Ramos (cell line): ENCODE results near the gene PGC.

Experiments
- in situ Hi-C: fragments of 300-500 bp; cut with MboI; formaldehyde crosslinking; loops from one replicate; pipeline ENCODE4 v1.14.3; 2022; ENCODE audit warnings: low sequenced_read_pairs; ENCODE audit not compliant: unreplicated experiment

The PGC gene

GRCh38 chr6:41732591-41733359 lies 14.4 kb downstream of the PGC start:
- in situ Hi-C loops, result no loop called here

DNA sequence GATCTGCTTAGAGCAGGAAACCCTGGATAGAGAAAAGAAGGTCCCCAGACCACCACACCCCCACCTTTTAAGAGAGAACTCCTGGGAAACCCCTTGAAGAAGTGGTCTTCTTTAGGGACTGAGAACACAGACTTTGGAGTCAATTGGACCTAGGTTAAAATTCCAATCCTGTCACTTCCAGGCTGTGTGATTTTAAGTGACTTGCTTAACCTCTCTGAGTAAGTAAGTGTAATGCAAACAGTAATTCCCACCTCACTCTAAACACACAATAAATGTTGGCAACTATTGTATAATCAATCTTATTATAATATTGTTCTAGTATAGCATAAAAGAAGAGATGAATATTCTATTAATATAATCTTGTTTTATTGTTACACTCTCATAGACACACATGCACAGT lies 15.0 kb downstream of the PGC start:
- in situ Hi-C loops, result no loop called here

GRCh38 chr6:41731561-41732086 lies 15.6 kb downstream of the PGC start:
- in situ Hi-C loops, result no loop called here

DNA sequence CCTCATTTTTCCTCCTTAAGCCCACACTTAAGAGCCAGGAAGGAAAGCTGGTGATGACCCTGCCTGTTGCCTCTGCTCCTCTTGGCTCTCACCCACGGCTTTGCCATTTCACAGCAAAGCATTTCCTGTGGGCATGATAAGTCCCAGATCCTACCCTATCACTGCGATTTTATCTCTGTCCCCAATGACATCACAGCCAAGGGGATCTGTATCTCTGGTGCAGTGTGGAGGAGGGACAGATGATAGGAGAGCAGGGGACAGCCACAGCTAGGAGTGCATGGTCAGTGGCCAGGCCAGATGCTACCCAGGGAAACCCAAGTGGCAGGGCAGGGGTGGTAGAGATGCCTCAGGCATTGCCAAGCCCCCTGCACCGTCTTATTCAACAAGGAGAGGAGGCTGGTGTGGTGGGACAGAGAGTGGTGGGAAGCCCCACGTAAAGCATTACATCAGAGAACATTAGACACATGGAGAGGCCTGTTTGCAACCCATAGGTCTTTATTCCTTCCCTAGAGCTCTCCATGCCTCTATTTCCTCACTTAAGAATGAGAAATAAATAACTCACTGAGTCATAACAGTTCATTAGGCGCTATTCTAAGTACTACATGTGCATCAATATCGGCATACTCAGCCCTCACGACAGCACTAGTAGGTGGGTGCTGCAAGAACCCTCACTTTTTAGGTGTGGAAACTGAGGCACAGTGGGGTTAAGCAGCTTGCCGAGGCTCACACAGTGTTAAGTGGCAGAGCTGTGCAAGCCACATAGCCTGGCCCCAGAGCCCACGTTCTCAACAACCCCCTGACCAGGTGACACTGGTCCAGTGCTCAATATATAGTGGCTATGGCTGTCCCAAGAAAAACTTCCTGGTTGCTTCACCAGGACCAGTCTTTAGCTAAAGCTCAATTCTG lies 16.4 kb downstream of the PGC start:
- in situ Hi-C loops, result no loop called here

GRCh38 chr6:41729624-41730023 lies 17.6 kb downstream of the PGC start:
- in situ Hi-C loops, result no loop called here

DNA sequence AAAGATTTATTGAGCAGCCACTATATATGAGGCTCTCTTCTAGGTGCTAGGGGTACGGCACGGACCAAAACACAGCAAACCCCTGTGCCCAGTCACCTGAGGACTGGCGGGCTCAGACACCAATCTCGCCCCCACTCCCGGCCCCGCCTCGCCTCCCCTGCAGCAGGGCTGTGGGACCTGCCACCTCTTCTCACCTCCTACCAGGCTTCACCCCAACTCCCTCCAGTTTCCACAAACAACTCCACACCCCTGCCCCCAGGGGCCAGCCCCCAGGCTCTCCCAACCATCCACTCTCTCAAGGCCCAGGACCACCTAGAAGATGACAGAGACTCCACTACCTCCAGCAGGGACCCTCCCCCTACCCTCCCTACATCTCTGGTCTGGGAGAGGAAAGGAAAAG lies 18.2 kb downstream of the PGC start:
- in situ Hi-C loops, result no loop called here

DNA sequence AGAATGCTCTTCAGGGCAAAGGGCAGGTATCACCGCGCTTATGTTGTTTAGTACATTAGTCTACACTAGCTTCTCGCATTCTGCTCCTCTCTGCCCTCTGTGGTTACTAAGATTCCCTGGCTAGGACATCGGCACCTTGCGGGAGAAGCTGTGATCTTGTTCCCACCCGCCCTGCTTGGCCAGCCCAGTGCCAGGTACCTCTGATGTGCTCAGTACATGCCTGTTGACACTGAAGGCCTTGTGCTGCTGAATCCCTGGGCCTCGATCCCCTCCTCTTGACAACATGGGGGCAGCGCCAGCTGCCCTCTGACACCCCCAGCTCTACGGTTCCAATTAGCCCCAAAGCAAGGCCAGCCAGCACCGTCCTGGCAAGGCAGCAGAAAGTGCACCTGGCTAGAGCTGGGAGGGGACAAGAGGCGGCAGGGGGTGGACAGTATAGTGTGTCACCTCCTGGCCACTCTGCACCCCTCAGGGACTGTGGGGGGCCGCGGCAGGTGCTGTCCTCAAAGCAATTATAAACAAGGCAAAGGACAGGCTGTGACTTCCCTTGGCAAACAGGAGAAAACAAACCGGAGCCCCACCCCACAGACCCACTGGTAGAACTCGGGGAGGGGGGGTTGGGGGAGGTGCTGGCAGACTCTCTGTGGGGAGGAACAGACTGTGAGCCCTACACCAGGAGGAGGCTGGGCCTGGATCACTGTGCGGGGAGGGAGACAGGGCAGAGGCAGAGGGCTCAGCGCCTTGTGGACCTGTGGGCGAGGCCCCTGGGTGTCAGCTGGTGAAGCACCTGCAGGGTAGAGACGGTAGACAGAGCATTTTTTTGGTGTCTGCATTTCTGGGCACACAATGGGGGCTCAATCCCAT lies 18.9 kb downstream of the PGC start:
- in situ Hi-C loops, result no loop called here

DNA sequence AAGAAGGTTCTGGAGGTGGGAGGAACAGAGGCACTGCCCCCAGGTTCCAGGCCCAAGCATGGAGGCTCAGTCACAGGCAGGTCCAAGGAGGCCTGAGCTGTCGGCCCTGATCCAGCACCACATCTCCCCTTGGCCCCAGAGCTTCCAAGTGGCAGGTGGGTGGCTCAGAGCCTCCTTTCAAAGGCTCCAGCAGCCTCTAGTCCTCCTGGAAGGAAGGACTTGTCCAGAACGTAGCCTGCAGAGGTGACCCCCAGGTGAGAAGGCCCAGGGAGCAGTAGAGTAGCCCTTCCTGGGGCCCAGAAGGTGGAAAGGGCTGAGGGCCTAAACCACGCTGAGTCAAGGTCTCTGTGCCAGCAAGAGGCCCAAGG lies 19.5 kb downstream of the PGC start:
- in situ Hi-C loops, result no loop called here

GRCh38 chr6:41726876-41727275 lies 20.3 kb downstream of the PGC start:
- in situ Hi-C loops, result no loop called here

DNA sequence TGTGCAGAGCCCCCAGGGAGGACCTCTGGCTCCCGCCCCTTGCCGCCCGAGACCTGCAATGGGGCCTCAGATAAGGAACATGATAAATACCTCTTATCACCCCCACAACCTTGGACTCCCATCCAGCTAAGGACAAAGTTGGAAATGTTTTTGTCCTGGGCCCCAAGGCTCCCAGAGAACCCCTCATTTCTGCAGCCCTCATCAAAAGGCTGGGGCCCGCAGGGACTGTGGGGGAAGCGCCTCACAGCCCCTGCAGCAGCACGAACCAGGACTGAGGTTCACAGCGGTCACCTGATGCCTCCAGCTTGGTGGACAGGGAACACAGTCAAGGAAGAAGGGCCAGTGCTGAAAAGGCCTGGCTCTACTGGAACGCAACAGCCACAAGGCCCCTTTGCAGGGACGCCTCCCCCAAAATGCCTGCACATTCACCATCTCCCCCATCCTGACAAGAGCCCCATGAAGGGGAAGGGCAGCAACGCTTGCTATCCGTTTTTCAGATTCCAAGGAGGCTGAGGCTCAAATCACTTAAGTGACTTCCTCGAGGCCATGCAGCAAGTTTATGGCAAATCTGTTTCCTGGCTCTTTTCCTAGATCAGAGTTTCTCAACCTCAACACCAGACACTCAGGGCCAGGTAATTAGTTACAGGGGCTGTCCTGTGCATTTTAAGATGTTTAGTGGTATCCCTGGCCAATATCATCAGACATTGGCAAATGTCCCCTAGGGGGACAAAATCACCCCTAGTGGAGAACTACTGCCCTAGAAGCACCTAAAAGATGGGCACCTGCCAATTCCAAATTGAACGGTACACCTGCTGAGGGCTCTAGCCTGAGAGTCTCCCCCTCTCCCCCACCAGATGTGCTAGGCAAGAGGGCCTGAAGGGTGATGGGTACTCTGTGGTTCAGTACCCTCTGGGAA lies 22.4 kb downstream of the PGC start:
- in situ Hi-C loops, result no loop called here

- in situ Hi-C loops, result no loop called here
Observed at GRCh38 chr6:41724228-41724580, 23.0 kb downstream of the PGC start.

DNA sequence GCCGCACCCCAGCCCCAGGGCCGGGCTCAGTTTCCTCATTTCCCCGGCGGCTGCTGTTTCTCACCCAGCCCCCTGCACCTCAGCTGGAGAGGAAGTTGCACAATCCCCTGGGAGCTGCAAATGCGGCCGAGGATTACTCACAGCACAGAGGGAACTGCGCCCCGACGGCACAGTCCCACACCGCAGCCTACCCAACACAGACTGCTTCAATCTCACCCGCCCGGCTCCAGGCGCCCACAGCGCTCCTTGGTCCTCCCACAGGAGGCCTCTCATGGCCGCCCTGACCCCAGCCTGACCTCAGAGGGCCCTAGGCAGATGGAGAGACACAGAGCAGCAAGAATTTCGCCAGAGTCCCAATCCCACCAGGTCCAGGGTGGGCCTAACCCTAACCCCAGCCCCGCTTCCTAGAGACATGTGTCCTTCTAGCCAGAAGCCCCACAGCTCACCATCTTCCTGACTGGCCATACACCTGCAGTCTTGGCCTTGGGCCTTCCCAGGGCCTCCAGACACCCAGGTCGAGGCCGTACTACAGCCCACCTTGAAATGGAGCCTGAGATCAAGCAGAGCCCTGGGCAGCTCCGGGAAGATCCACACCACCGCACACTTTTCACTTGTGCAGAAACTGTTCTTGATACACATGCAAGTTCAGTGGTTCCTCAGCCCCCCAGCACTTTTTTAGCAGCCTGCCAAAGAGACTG lies 23.5 kb downstream of the PGC start:
- in situ Hi-C loops, result no loop called here

DNA sequence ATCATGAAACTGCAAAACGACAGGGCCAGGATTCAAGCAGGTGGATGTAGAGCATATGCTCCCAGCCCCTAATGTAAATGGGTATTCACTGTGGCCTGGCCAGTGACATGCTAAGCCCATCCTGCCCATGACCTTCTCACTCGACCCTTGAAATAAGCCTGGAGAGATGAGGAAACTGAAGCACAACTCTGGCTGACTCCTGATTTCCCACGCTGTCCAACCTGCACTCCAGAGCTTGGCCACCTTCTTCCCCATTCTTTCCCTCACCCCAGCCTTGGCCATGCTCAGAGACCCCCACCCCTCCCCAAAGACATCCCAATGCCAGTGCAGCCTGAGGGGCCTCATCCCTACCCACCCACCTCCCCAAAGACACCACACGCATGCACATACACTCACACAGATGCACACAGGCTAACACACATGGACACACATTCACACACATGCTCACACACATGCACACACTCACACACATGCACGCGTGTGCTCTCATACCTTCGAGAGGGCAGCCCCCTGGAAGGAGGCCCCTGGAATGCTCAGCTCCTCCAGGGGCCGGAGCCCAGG lies 24.1 kb downstream of the PGC start:
- in situ Hi-C loops, result no loop called here

DNA sequence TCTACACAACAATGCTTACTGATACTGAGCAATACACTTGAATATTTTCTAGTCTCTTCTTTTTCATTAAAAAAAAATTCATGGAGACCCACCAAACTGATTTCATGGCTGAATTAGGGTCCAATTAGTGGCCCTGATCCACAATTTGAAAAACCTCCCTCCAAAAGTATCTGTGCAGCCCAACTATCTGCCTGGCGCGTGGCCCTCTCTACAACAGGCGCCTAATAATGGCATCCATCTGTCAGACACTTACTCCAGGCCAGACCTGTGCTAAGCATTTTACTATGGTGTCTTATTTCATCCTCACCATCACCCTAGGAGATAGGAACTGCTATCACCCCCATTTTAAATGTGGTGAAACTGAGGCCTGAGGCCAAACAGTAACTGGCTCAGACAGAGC lies 25.8 kb downstream of the PGC start:
- in situ Hi-C loops, result no loop called here

GRCh38 chr6:41720783-41721182 lies 26.4 kb downstream of the PGC start:
- in situ Hi-C loops, result no loop called here

DNA sequence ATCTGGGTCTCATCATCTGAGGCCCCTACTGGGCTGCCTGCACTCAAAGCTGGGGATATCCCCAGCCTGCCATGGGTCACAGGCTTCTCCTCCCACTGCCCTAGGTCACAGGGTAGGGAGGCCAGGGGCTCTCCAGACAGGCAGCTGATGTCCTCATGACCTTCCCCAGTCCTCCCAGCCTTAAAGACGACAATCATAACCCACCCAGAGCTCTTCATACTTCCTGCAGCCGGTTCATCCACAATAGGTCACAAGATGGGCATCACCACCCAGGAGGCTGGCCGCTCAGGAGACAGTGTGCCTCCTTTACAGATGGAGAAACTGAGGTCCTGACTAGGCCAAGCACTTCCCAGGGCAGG lies 27.0 kb downstream of the PGC start:
- in situ Hi-C loops, result no loop called here

DNA sequence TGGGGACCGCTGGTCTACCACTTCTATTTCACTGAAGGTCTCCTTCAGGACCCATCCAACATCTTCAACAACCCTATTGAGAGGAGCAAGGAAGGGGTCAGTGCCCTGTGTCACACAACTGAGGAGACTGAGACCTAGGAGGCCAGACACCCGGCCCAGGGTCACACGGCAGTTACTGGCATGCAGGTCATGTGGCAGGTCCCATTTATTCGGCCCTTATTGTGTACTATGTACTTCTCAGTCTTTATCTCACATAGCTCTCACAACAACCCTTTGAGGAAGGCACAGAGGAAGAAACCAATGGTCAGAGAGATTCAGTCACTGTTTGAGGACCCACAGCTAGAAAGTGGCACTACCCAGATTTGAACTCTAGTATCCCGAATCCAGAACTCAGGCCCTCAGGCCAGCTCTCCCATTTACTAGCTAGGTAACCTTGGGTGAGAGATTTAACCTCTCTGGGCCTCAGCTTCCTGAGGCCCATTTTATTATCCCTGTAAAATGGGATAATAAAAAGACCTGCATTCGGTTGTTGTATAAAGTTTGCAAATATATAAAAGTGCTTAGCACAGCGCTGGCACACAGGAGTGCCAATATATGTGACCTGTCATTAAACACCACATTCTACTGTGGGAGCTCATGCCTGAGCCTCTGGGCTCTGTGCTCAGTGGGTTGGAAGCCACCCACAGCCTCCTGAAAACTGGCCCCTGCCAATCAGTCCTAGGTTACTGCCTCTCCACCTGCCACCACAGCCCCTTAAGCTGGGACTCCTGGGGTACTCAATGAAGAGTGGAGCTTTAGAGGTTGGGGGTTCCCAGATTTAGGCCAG lies 27.5 kb downstream of the PGC start:
- in situ Hi-C loops, result no loop called here

- in situ Hi-C loops, result no loop called here
Observed at GRCh38 chr6:41718828-41719227, 28.4 kb downstream of the PGC start.
